GM12878 (cell line): ENCODE results near the gene FCAMR.

Experiments used
- ATF7 ChIP-seq: fragments of 450-650 bp; IDR thresholded peaks from 2 replicates; pipeline ENCODE4 v1.6.1; 2016; ENCODE audit warnings: low read depth, mild to moderate bottlenecking
- RAD21 ChIP-seq: IDR thresholded peaks from 2 replicates; pipeline ENCODE4 v1.6.1; 2011; ENCODE audit warnings: mild to moderate bottlenecking, low read depth, low read length, moderate library complexity; ENCODE audit not compliant: insufficient read depth
- SPI1 ChIP-seq: IDR thresholded peaks from 2 replicates; pipeline ENCODE4 v1.6.1; 2011; ENCODE audit warnings: low read depth, mild to moderate bottlenecking, low read length, moderate library complexity, borderline replicate concordance; ENCODE audit not compliant: insufficient read depth
- TF ChIP-seq, protein P1 (sequence below): fragments of 450-650 bp; IDR thresholded peaks from 2 replicates; pipeline ENCODE4 v1.6.1; 2016; ENCODE audit warnings: mild to moderate bottlenecking

DNA sequence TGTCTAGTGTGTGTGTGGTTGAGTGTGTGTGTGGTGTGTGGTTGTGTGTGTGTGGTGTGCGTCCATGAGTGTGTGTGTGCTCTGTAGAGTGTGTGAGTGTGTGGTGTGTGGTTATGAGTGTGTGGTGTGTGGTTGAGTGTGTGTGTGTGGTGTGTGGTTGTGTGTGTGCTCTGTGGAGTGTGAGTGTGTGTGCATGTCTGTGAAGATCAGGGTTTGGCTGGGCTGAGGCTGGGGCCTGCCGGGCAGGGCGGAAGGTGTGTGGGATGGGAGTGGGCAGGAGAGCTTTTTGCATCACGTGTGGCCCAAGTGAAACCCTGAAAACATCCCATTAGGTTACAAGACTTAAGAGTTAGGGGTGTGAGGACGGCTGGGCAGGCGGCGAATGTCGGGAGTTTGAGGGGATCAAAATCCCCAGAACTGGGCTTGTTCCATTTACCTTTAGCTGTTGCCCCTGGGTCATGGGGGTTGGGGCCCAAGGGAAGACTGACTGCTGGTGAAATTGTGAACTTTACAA, 45.6 kb downstream of the FCAMR start:
- TF ChIP-seq SPI1 (no peak; the same call in 1 of the 2 replicates), RAD21 (no peak), ATF7 (peak; percentile 69)
- TF ChIP-seq, protein P1, sequence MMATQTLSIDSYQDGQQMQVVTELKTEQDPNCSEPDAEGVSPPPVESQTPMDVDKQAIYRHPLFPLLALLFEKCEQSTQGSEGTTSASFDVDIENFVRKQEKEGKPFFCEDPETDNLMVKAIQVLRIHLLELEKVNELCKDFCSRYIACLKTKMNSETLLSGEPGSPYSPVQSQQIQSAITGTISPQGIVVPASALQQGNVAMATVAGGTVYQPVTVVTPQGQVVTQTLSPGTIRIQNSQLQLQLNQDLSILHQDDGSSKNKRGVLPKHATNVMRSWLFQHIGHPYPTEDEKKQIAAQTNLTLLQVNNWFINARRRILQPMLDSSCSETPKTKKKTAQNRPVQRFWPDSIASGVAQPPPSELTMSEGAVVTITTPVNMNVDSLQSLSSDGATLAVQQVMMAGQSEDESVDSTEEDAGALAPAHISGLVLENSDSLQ = peak; percentile 53; the same call in 1 of the 2 replicates
